Ishikawa (cell line): Measurements from ENCODE around the gene NANOS2.

Experiments
- CREB1 ChIP-seq: IDR thresholded peaks from 2 replicates; pipeline ENCODE4 v1.6.1; 2012; ENCODE audit warnings: low read depth
- EP300 ChIP-seq: IDR thresholded peaks from 2 replicates; pipeline ENCODE4 v1.6.1; 2012; ENCODE audit warnings: borderline replicate concordance
- RAD21 ChIP-seq: IDR thresholded peaks from 2 replicates; pipeline ENCODE4 v1.6.1; 2012; ENCODE audit warnings: low read depth
- TAF1 ChIP-seq: IDR thresholded peaks from 2 replicates; pipeline ENCODE4 v1.6.1; 2012; ENCODE audit warnings: low read depth, mild to moderate bottlenecking

DNA sequence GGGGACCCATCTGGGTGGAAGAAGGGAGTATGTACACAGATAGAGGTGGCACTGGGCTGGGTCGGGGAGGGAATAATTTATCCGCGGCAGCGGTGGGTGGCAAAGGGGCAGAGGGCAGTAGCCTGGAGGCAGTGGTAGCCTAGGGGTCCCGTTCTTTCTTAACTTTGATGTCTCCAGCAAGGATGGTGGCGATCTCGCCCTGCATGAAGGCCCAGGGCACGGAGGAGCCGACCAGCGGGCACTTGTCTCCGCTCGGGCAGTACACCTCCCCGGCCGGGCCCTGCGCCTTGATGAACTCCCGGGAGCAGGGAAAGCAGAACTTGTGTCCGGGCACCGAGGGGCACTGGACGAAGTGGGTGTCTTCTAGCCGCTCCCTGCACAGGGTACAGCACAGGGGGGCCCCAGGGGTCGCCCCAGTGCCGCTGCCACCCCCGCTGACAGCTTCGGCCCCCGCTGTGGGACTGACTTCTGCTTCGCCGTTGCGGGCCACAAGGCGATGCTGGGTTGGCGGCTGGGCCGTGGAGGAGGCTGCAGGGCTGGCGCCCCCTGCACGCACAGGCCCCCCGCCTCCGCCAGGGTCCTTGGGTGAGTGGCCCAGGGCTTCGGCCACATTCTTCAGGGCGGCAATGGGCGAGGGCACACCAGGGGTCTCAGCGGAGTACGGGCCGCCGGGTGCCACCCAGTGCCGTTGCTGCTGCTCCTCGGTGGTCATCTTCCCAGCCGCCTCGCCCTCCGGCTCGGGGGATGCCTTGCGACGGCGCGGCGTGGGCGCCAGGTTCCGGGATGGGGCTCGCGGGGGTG lies 30.5 kb downstream of the NANOS2 start:
- TF ChIP-seq TAF1 (no peak), CREB1 (no peak), EP300 (no peak), RAD21 (no peak)
